K562 (cell line): Measurements from ENCODE around the gene TRIM38. TPM values are rescaled to one million over a fixed set of nuclear protein-coding genes. Genes with fewer than 3 reads are reported as not detected.

Experiments
- CEBPG ChIP-seq, 3 experiments: fragments of 200-800 bp in 1 of 3; sonication (Bioruptor generic) in 1 of 3; sonication (generic) in 1 of 3; formaldehyde crosslinking in 1 of 3; IDR thresholded peaks in 2 of 3; conservative IDR thresholded peaks in 1 of 3; 2 replicates each; pipeline versions ENCODE4 v1.6.1 to v1.8.0; 2016 to 2022; ENCODE audit warnings: missing compliant biosample characterization in 2 of 3, missing genetic modification characterization in 2 of 3, mild to moderate bottlenecking in 1 of 3, missing genetic modification reagents in 1 of 3
- CXXC5 ChIP-seq: fragments of 250-450 bp; sonication (Bioruptor Pico); IDR thresholded peaks from 2 replicates; pipeline ENCODE4 v1.8.0; 2022; ENCODE audit warnings: inconsistent platforms, mild to moderate bottlenecking, moderate library complexity
- DNMT1 ChIP-seq: fragments of 450-650 bp; IDR thresholded peaks from 2 replicates; pipeline ENCODE4 v1.6.1; 2016; ENCODE audit warnings: antibody characterized with exemption, mild to moderate bottlenecking
- ELF1 ChIP-seq: fragments of 200-800 bp; sonication (Bioruptor generic); IDR thresholded peaks from 2 replicates; pipeline ENCODE4 v1.6.1; 2016; ENCODE audit warnings: missing genetic modification characterization, missing compliant biosample characterization
- HDAC8 ChIP-seq: fragments of 450-650 bp; IDR thresholded peaks from 2 replicates; pipeline ENCODE4 v1.6.1; 2016; ENCODE audit warnings: mild to moderate bottlenecking, missing genetic modification characterization, moderate library complexity, missing compliant biosample characterization
- HLTF ChIP-seq: fragments of 450-650 bp; IDR thresholded peaks from 2 replicates; pipeline ENCODE4 v1.6.1; 2016
- KDM2B ChIP-seq: fragments of 250-450 bp; sonication (Bioruptor Pico); IDR thresholded peaks from 2 replicates; pipeline ENCODE4 v1.8.0; 2021; ENCODE audit warnings: mild to moderate bottlenecking, moderate library complexity
- LARP7 ChIP-seq: fragments of 450-650 bp; IDR thresholded peaks from 2 replicates; pipeline ENCODE4 v1.6.1; 2016
- LEF1 ChIP-seq: fragments of 450-650 bp; IDR thresholded peaks from 2 replicates; pipeline ENCODE4 v1.6.1; 2016; ENCODE audit warnings: mild to moderate bottlenecking
- MIER1 ChIP-seq: fragments of 450-650 bp; IDR thresholded peaks from 2 replicates; pipeline ENCODE4 v1.6.1; 2016; ENCODE audit warnings: antibody characterized with exemption, mild to moderate bottlenecking, low read depth
- NR2C1 ChIP-seq, 2 experiments: fragments of 450-650 bp; IDR thresholded peaks; 2 replicates each; pipeline ENCODE4 v1.6.1; 2017; ENCODE audit warnings: mild to moderate bottlenecking in 2 of 2, antibody characterized with exemption in 1 of 2, inconsistent platforms in 1 of 2, missing compliant biosample characterization in 1 of 2, missing genetic modification characterization in 1 of 2
- RNF219 ChIP-seq: fragments of 250-450 bp; sonication (Bioruptor Pico); IDR thresholded peaks from 2 replicates; pipeline ENCODE4 v1.5.0; 2022; ENCODE audit warnings: mild to moderate bottlenecking
- SIN3A ChIP-seq, 2 experiments: fragments of 150-350 bp in 1 of 2; IDR thresholded peaks; 2 replicates each; pipeline ENCODE4 v1.6.1; 2011 to 2016; ENCODE audit warnings: borderline replicate concordance in 2 of 2, low read depth in 2 of 2, low read length in 2 of 2, mild to moderate bottlenecking in 2 of 2, moderate library complexity in 2 of 2; ENCODE audit not compliant: control insufficient read depth in 1 of 2
- SLC30A9 ChIP-seq: fragments of 250-450 bp; sonication (Bioruptor Pico); IDR thresholded peaks from 2 replicates; pipeline ENCODE4 v1.8.0; 2022; ENCODE audit warnings: mild to moderate bottlenecking, moderate library complexity
- STAT5A ChIP-seq: IDR thresholded peaks from 2 replicates; pipeline ENCODE4 v1.6.1; 2012; ENCODE audit warnings: low read length, inconsistent platforms, borderline replicate concordance
- TCF7 ChIP-seq: sonication (generic); IDR thresholded peaks from 2 replicates; pipeline ENCODE4 v1.6.1; 2016; ENCODE audit warnings: antibody characterized with exemption, borderline replicate concordance
- U2AF1 ChIP-seq: fragments of 200-400 bp; formaldehyde crosslinking; optimal IDR thresholded peaks from 2 replicates; pipeline ENCODE3; 2017; ENCODE audit warnings: mild to moderate bottlenecking, low read depth, low read length, moderate library complexity
- ZNF174 ChIP-seq: fragments of 250-450 bp; sonication (Bioruptor Pico); IDR thresholded peaks from 2 replicates; pipeline ENCODE4 v1.4.0; 2020; ENCODE audit warnings: mild to moderate bottlenecking
- ZNF263 ChIP-seq: sonication (generic); formaldehyde crosslinking; IDR thresholded peaks from 2 replicates; pipeline ENCODE4 v1.8.0; 2022; ENCODE audit warnings: mild to moderate bottlenecking, missing genetic modification reagents, borderline replicate concordance
- polyA plus RNA-seq, 8 experiments: library from polyadenylated mRNA; depleted of rRNA in 4 of 8; stranded (reverse) in 5 of 8; unstranded in 3 of 8; fragments of >200 nt; fragmentation: Nextera tagmentation in 2 of 8; fragmentation: Illumina TruSeq in 1 of 8; extraction: Ambion mirVana in 2 of 8; extraction: Trizol in 1 of 8; gene quantifications; 2 replicates each; pipeline versions ENCODE4 v1.2.1 to v1.2.3, GENCODE V29; 2011 to 2014; ENCODE audit warnings: inconsistent platforms in 1 of 8, missing spikeins in 1 of 8
- total RNA-seq, 7 experiments: library from RNA; depleted of rRNA in 6 of 7; stranded (reverse); fragments of >200 nt in 6 of 7; fragmentation: Illumina TruSeq in 2 of 7; extraction: Trizol in 2 of 7; gene quantifications; 2 replicates each; pipeline versions ENCODE4 v1.2.1 to v1.2.3, GENCODE V29; 2011 to 2021; ENCODE audit warnings: low replicate concordance in 1 of 7
- TF ChIP-seq, protein P1 (sequence below): fragments of 250-450 bp; sonication (Bioruptor Pico); IDR thresholded peaks from 2 replicates; pipeline ENCODE4 v1.5.0; 2020; ENCODE audit warnings: mild to moderate bottlenecking, borderline replicate concordance
- TF ChIP-seq, protein P2 (sequence below): fragments of 450-650 bp; formaldehyde crosslinking; IDR thresholded peaks from 2 replicates; pipeline ENCODE4 v1.4.0; 2022; ENCODE audit warnings: missing genetic modification characterization
- TF ChIP-seq, protein P3 (sequence below): IDR thresholded peaks from 3 replicates; pipeline ENCODE4 v1.6.1; 2011; ENCODE audit warnings: borderline replicate concordance, mild to moderate bottlenecking; ENCODE audit not compliant: insufficient read length, insufficient read depth

TRIM38 gene
- total and polyA plus RNA-seq, 9 of the 15 experiments (the other 6 are each of a cell fraction or from before 2014, with no cell fraction given): 1.7 to 6.7 (median 6.3) TPM

DNA sequence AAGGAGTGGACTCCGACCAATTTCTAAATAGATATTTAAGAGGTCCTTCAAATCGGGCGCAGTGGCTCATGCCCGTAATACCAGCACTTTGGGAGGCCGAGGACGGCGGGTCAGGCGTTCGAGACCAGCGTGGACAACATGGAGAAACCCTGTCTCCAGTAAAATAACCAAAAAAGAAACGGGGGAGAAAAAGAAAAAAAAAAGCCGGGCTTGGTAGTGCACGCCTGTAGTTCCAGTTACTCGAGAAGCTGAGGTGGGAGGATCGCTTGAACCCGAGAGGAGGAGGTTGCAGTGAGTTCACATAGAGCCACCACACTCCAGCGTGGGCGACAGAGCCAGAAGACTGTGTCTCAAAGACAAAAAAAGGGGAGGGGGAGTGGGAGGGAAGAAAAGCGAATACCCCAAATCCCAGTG lies 71.3 kb downstream of the TRIM38 start (continued):
- TF ChIP-seq RNF219 (CRISPR knock-in tag) (no peak), HDAC8 (no peak), STAT5A (0 out of 2 replicates have a peak, but pooled peaks have one; percentile 3), CEBPG (CRISPR knock-in tag; IDR thresholded peaks at IDR 0.05) (no peak), CEBPG (tag; conservative IDR thresholded peaks at IDR 0.05 in 1 of 2, IDR thresholded peaks at IDR 0.05 in 1 of 2) (peak in 1 of 2 experiments; percentile 3; a peak in 1 of 4 replicates), HLTF (peak; percentile 66; the same call in 1 of the 2 replicates), TCF7 (no peak), NR2C1 (IDR thresholded peaks at IDR 0.05) (no peak), NR2C1 (tag; IDR thresholded peaks at IDR 0.05) (no peak), SLC30A9 (CRISPR knock-in tag) (no peak), ELF1 (tag) (no peak), U2AF1 (no peak), CXXC5 (CRISPR knock-in tag) (peak; percentile 9), SIN3A (IDR thresholded peaks at IDR 0.05; ENCODE audit: borderline replicate concordance in 2 of 2, control insufficient read depth in 1 of 2, low read depth in 2 of 2, low read length in 2 of 2) (peak in 1 of 2 experiments; percentile 20; a peak in 1 of 4 replicates), KDM2B (no peak), ZNF174 (no peak), DNMT1 (0 out of 2 replicates have a peak, but pooled peaks have one; percentile 63), LEF1 (peak; percentile 68; the same call in 1 of the 2 replicates), LARP7 (0 out of 2 replicates have a peak, but pooled peaks have one; percentile 46), ZNF263 (peak; percentile 81; the same call in 1 of the 2 replicates), MIER1 (0 out of 2 replicates have a peak, but pooled peaks have one; percentile 46)
- TF ChIP-seq, protein P1, sequence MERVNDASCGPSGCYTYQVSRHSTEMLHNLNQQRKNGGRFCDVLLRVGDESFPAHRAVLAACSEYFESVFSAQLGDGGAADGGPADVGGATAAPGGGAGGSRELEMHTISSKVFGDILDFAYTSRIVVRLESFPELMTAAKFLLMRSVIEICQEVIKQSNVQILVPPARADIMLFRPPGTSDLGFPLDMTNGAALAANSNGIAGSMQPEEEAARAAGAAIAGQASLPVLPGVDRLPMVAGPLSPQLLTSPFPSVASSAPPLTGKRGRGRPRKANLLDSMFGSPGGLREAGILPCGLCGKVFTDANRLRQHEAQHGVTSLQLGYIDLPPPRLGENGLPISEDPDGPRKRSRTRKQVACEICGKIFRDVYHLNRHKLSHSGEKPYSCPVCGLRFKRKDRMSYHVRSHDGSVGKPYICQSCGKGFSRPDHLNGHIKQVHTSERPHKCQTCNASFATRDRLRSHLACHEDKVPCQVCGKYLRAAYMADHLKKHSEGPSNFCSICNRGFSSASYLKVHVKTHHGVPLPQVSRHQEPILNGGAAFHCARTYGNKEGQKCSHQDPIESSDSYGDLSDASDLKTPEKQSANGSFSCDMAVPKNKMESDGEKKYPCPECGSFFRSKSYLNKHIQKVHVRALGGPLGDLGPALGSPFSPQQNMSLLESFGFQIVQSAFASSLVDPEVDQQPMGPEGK (CRISPR knock-in tag): no peak
- TF ChIP-seq, protein P2, sequence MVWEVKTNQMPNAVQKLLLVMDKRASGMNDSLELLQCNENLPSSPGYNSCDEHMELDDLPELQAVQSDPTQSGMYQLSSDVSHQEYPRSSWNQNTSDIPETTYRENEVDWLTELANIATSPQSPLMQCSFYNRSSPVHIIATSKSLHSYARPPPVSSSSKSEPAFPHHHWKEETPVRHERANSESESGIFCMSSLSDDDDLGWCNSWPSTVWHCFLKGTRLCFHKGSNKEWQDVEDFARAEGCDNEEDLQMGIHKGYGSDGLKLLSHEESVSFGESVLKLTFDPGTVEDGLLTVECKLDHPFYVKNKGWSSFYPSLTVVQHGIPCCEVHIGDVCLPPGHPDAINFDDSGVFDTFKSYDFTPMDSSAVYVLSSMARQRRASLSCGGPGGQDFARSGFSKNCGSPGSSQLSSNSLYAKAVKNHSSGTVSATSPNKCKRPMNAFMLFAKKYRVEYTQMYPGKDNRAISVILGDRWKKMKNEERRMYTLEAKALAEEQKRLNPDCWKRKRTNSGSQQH (CRISPR knock-in tag): peak; percentile 69; the same call in 1 of the 2 replicates
- TF ChIP-seq, protein P3, sequence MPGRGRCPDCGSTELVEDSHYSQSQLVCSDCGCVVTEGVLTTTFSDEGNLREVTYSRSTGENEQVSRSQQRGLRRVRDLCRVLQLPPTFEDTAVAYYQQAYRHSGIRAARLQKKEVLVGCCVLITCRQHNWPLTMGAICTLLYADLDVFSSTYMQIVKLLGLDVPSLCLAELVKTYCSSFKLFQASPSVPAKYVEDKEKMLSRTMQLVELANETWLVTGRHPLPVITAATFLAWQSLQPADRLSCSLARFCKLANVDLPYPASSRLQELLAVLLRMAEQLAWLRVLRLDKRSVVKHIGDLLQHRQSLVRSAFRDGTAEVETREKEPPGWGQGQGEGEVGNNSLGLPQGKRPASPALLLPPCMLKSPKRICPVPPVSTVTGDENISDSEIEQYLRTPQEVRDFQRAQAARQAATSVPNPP: no peak
